HG03139 (cell line): ENCODE measurements around the gene CALN1.

Source experiments
- ATAC-seq: cut with Tn5 transposase; IDR thresholded peaks from one replicate; pipeline ENCODE4 v1.9.1; 2021; ENCODE audit not compliant: unreplicated experiment

CALN1 gene

GRCh38 chr7:72326811-72327210, 85.3 kb downstream of the CALN1 start:
- no peak for ATAC-seq

- no peak for ATAC-seq
Measured at GRCh38 chr7:72326365-72326764, 85.8 kb downstream of the CALN1 start.

- ATAC-seq, result no peak
Measured at GRCh38 chr7:72325561-72325960, 86.6 kb downstream of the CALN1 start.

GRCh38 chr7:72321637-72322036, 90.5 kb downstream of the CALN1 start:
- no peak for ATAC-seq

GRCh38 chr7:72321081-72321480, 91.1 kb downstream of the CALN1 start:
- no peak for ATAC-seq

- no peak for ATAC-seq
Measured at GRCh38 chr7:72317341-72317740, 94.8 kb downstream of the CALN1 start.

- no peak for ATAC-seq
Measured at GRCh38 chr7:72316148-72316547, 96.0 kb downstream of the CALN1 start.

- no peak for ATAC-seq
Measured at GRCh38 chr7:72313906-72314305, 98.2 kb downstream of the CALN1 start.

- ATAC-seq, result no peak
Measured at GRCh38 chr7:72310301-72310700, 101.8 kb downstream of the CALN1 start.

GRCh38 chr7:72309476-72309875, 102.7 kb downstream of the CALN1 start:
- ATAC-seq, result no peak

- ATAC-seq, result no peak
Measured at GRCh38 chr7:72308986-72309385, 103.2 kb downstream of the CALN1 start.

- no peak for ATAC-seq
Measured at GRCh38 chr7:72307566-72307965, 104.6 kb downstream of the CALN1 start.

GRCh38 chr7:72298912-72299311, 113.2 kb downstream of the CALN1 start:
- no peak for ATAC-seq

GRCh38 chr7:72298091-72298490, 114.0 kb downstream of the CALN1 start:
- ATAC-seq, result no peak

GRCh38 chr7:72297636-72298035, 114.5 kb downstream of the CALN1 start:
- no peak for ATAC-seq

- ATAC-seq, result no peak
Measured at GRCh38 chr7:72292794-72293193, 119.3 kb downstream of the CALN1 start.

GRCh38 chr7:72292118-72292517, 120.0 kb downstream of the CALN1 start:
- no peak for ATAC-seq

GRCh38 chr7:72286519-72286918, 125.6 kb downstream of the CALN1 start:
- ATAC-seq, result no peak

GRCh38 chr7:72283309-72283708, 128.8 kb downstream of the CALN1 start:
- ATAC-seq, result no peak

GRCh38 chr7:72281308-72281707, 130.8 kb downstream of the CALN1 start:
- no peak for ATAC-seq

GRCh38 chr7:72279203-72279602, 132.9 kb downstream of the CALN1 start:
- no peak for ATAC-seq

- ATAC-seq, result no peak
Measured at GRCh38 chr7:72278550-72278949, 133.6 kb downstream of the CALN1 start.

- no peak for ATAC-seq
Measured at GRCh38 chr7:72275382-72276070, 136.6 kb downstream of the CALN1 start.
